Upper lobe of left lung (tissue), 6 donors: Measurements from ENCODE around the gene B3GNT3. TPM values are rescaled to one million over a fixed set of nuclear protein-coding genes. Genes with fewer than 3 reads are reported as not detected.

Experiments
- ATAC-seq, 2 donors: fragments of 200-7000 bp; cut with Tn5 transposase; one replicate each; pipeline ENCODE4 v1.9.1; 2022; ENCODE audit warnings: mild to moderate bottlenecking in 2 of 2, moderate library complexity in 2 of 2; ENCODE audit not compliant: low FRiP score in 2 of 2
- DNase-seq, 2 donors: peaks; one replicate each; pipeline ENCODE4 v3.0.0-alpha.2; 2019 to 2020
- H3K27ac ChIP-seq, 4 donors: fragments of 200-600 bp; sonication (generic); one replicate each; pipeline ENCODE4 v1.5.1; 2016 to 2019
- H3K27me3 ChIP-seq, 4 donors: fragments of 200-600 bp; sonication (generic); one replicate each; pipeline ENCODE4 v1.5.1; 2017 to 2019
- H3K36me3 ChIP-seq, 4 donors: fragments of 200-600 bp; sonication (generic); one replicate each; pipeline ENCODE4 v1.5.1; 2016 to 2019
- H3K4me1 ChIP-seq, 4 donors: fragments of 200-600 bp; sonication (generic); one replicate each; pipeline ENCODE4 v1.5.1; 2018 to 2019
- H3K4me3 ChIP-seq, 4 donors: fragments of 200-600 bp; sonication (generic); one replicate each; pipeline ENCODE4 v1.5.1; 2017 to 2019; ENCODE audit warnings: mild to moderate bottlenecking in 2 of 4, moderate library complexity in 1 of 4
- H3K9me3 ChIP-seq, 4 donors: fragments of 200-600 bp; sonication (generic); one replicate each; pipeline ENCODE4 v1.5.1; 2018 to 2019
- CTCF ChIP-seq, 6 experiments: fragments of 450-650 bp in 4 of 6; fragments of 200-600 bp in 2 of 6; sonication (generic) in 2 of 6; IDR thresholded peaks; one replicate each; pipeline ENCODE4 v1.5.1; 2016 to 2019; ENCODE audit warnings: antibody characterized with exemption in 6 of 6
- EP300 ChIP-seq, 4 donors: sonication (generic); formaldehyde crosslinking; IDR thresholded peaks; one replicate each; pipeline ENCODE4 v1.5.1; 2017; ENCODE audit warnings: antibody characterized with exemption in 4 of 4, control low read depth in 2 of 4
- POLR2A ChIP-seq, 4 donors: fragments of 450-650 bp; IDR thresholded peaks; one replicate each; pipeline ENCODE4 v1.5.1; 2016 to 2017; ENCODE audit warnings: antibody characterized with exemption in 4 of 4, mild to moderate bottlenecking in 2 of 4
- POLR2AphosphoS5 ChIP-seq, 2 donors: sonication (generic); formaldehyde crosslinking; IDR thresholded peaks; one replicate each; pipeline ENCODE4 v1.5.1; 2017; ENCODE audit warnings: antibody characterized with exemption in 2 of 2
- WGBS, 2 donors: methylation state at CpG; one replicate each; pipeline ENCODE4 v1.1.5; 2017 to 2018; 5-methylcytosine and 5-hydroxymethylcytosine counted together
- total RNA-seq, 6 donors: library from RNA; depleted of rRNA in 4 of 6; stranded (reverse); fragments of >200 nt in 4 of 6; gene quantifications; one replicate each; pipeline versions ENCODE4 v1.1.0 to v1.2.1, GENCODE V29; 2016 to 2021
- donor health status: DM: no; HTN: no; CAD: no; lungs with moderate emphysema.
- donor health status: DM: no; HTN: yes; CAD: no; lungs with severe emphysema.

Gene B3GNT3
- total RNA-seq, result 1 to 10 TPM in 5 of 6 donors, not detected in 1; 1.0 to 8.8 (median 2.5) TPM

- Histone ChIP-seq H3K36me3 (no peaks in the 10 kb centered on the region), H3K9me3 (no peaks in the 10 kb centered on the region), H3K4me1 (peaks cover 0 to 13% (median 2%) of the 10 kb centered on the region in 4 donors), H3K27ac (no peak within 1 kb of the TSS), H3K4me3 (peak within 1 kb of the TSS in 2 of 4 donors; percentile 31 to 37), H3K27me3 (peaks cover 0 to 21% (median 12%) of the 10 kb centered on the region in 4 donors)
- TF ChIP-seq POLR2A (IDR thresholded peaks at IDR 0.05), result no peak
- TF ChIP-seq POLR2AphosphoS5 (IDR thresholded peaks at IDR 0.05), result no peak
- no peak for TF ChIP-seq CTCF (IDR thresholded peaks at IDR 0.05)
- no peak for TF ChIP-seq EP300 (IDR thresholded peaks at IDR 0.05)
- peak in 1 of 2 donors; percentile 26 for ATAC-seq
- WGBS, 2 donors, result 7 to 8% methylated on average over 30 to 49 of the region's 50 CpGs
- peak; percentile 47 to 82 for DNase-seq
Measured at GRCh38 chr19:17794731-17795494, at the start of gene B3GNT3. B3GNT3 (plus strand) TSS chr19:17795138; CDS start chr19:17807808, 12,670 bp downstream.

GRCh38 chr19:17747205-17748098 lies 47.5 kb upstream of the B3GNT3 start:
- ATAC-seq (peak; percentile 96 to 97), DNase-seq (peak; percentile 96 to 97)
- no peak for TF ChIP-seq POLR2AphosphoS5 (IDR thresholded peaks at IDR 0.05)
- no peak for TF ChIP-seq POLR2A (IDR thresholded peaks at IDR 0.05)
- no peak for TF ChIP-seq EP300 (IDR thresholded peaks at IDR 0.05)
- TF ChIP-seq CTCF (IDR thresholded peaks at IDR 0.05), result peak in 1 of 6 experiments; percentile 15
- Histone ChIP-seq H3K36me3 (no peaks in the 10 kb centered on the region), H3K4me1 (peaks cover 12 to 18% (median 15%) of the 10 kb centered on the region in 4 donors), H3K4me3 (peak overlapping the region; percentile 48 to 65 (median 56)), H3K27me3 (no peaks in the 10 kb centered on the region), H3K27ac (peak overlapping the region in 2 of 4 donors; percentile 21 to 65), H3K9me3 (no peaks in the 10 kb centered on the region)
- 10 to 13% methylated on average over 31 to 47 of the region's 75 CpGs for WGBS, 2 donors

GRCh38 chr19:17748884-17749638 lies 45.9 kb upstream of the B3GNT3 start:
- Histone ChIP-seq H3K4me3 (no peak overlapping the region), H3K27me3 (no peaks in the 10 kb centered on the region), H3K9me3 (no peaks in the 10 kb centered on the region), H3K4me1 (peaks cover 12 to 18% (median 15%) of the 10 kb centered on the region in 4 donors), H3K36me3 (no peaks in the 10 kb centered on the region), H3K27ac (no peak overlapping the region)
- 56 to 74% methylated on average over 3 to 6 of the region's 6 CpGs for WGBS, 2 donors
- ATAC-seq (no peak), DNase-seq (no peak)
- TF ChIP-seq CTCF (IDR thresholded peaks at IDR 0.05) (no peak), POLR2AphosphoS5 (IDR thresholded peaks at IDR 0.05) (no peak), POLR2A (IDR thresholded peaks at IDR 0.05) (no peak), EP300 (IDR thresholded peaks at IDR 0.05) (no peak)

- peak overlapping the region in 1 of 4 donors; percentile 73 for H3K27ac ChIP-seq
- TF ChIP-seq EP300 (IDR thresholded peaks at IDR 0.05), result no peak
- no peak for TF ChIP-seq POLR2A (IDR thresholded peaks at IDR 0.05)
- TF ChIP-seq POLR2AphosphoS5 (IDR thresholded peaks at IDR 0.05), result no peak
- TF ChIP-seq CTCF (IDR thresholded peaks at IDR 0.05), result no peak
- 48% methylated on average over 8 of the region's 8 CpGs; no CpG with 5 or more reads in 1 of the 2 donors for WGBS, 2 donors
- ATAC-seq (no peak), DNase-seq (no peak)
- peaks cover 12 to 18% (median 15%) of the 10 kb centered on the region in 4 donors for H3K4me1 ChIP-seq
- no peaks in the 10 kb centered on the region for H3K9me3 ChIP-seq
- no peaks in the 10 kb centered on the region for H3K27me3 ChIP-seq
- H3K4me3 ChIP-seq, result no peak overlapping the region
- H3K36me3 ChIP-seq, result no peaks in the 10 kb centered on the region
Measured at GRCh38 chr19:17749912-17750317, 45.0 kb upstream of the B3GNT3 start.
